Psoas muscle (tissue), 8 donors: ENCODE results near the gene DIRAS1. TPM values are rescaled to one million over a fixed set of nuclear protein-coding genes. Genes with fewer than 3 reads are reported as not detected.

Experiments
- ATAC-seq, 4 donors: fragments of 200-7000 bp; cut with Tn5 transposase; one replicate each; pipeline ENCODE4 v1.9.1; 2020; ENCODE audit warnings: moderate library complexity in 3 of 4, mild to moderate bottlenecking in 2 of 4
- DNase-seq, 2 donors: peaks; one replicate each; pipeline ENCODE4 v3.0.0-alpha.2; 2020
- H3K27ac ChIP-seq: fragments of 200-600 bp; one replicate; pipeline ENCODE4 v1.8.0; 2022
- H3K27me3 ChIP-seq, 3 donors: fragments of 200-600 bp in 1 of 3; one replicate each; pipeline versions ENCODE4 v1.6.1 to v1.8.0; 2013 to 2022; ENCODE audit warnings: low read length in 2 of 3, mild to moderate bottlenecking in 2 of 3, moderate library complexity in 1 of 3; ENCODE audit not compliant: insufficient read depth in 3 of 3
- H3K36me3 ChIP-seq, 2 donors: fragments of 200-600 bp in 1 of 2; one replicate each; pipeline versions ENCODE4 v1.6.1 to v1.8.0; 2013 to 2022; ENCODE audit warnings: low read depth in 1 of 2, mild to moderate bottlenecking in 1 of 2, moderate library complexity in 1 of 2; ENCODE audit not compliant: insufficient read depth in 1 of 2
- H3K4me1 ChIP-seq: fragments of 200-600 bp; one replicate; pipeline ENCODE4 v1.8.0; 2022
- H3K4me3 ChIP-seq: fragments of 200-600 bp; one replicate; pipeline ENCODE4 v1.8.0; 2022; ENCODE audit warnings: mild to moderate bottlenecking
- H3K9me3 ChIP-seq: fragments of 200-600 bp; one replicate; pipeline ENCODE4 v1.8.0; 2022
- CTCF ChIP-seq: fragments of 200-600 bp; IDR thresholded peaks from one replicate; pipeline ENCODE4 v1.8.0; 2022; ENCODE audit warnings: antibody characterized with exemption
- WGBS, 3 donors: extraction: QIAGEN DNeasy Blood & Tissue Kit; methylation state at CpG; one replicate each; pipeline versions ENCODE4 v1.1.6 to v1.1.7; 2013; 5-methylcytosine and 5-hydroxymethylcytosine counted together
- intact Hi-C, 2 donors: fragments of 100-400 bp; cut with DNase I; formaldehyde crosslinking; loops; one replicate each; pipeline versions ENCODE4 v1.11.0 to v1.14.2; 2022
- polyA plus RNA-seq, 3 donors: library from polyadenylated mRNA; stranded (reverse); fragments of 200-250 nt; gene quantifications; one replicate each; pipeline ENCODE4 v1.2.3, GENCODE V29; 2013
- total RNA-seq, 4 donors: library from RNA; stranded (reverse); fragmentation: NEBNext Ultra II Directional in 2 of 4; extraction: Animal tissue kit (Norgen Biotek cat#: 25700) in 2 of 4; gene quantifications; one replicate each; pipeline versions ENCODE4 v1.2.1 to v1.2.4, GENCODE V29; 2021 to 2023
- donor health status: healthy with polysubstance abuse.
- donor health status: DM: no; HTN: no; CAD: no; lungs with moderate emphysema.
- donor health status: Bipolar disorder and iron deficiency.
- donor health status: healthy.
- donor health status: DM: yes; HTN: yes; CAD: no.
- donor health status: DM: no; HTN: no; CAD: no.
- donor health status: DM: no; HTN: no; CAD: no.
- donor health status: DM: yes; HTN: yes; CAD: no.

The DIRAS1 gene
- total and polyA plus RNA-seq, 7 donors = 0.13 to 29.9 (median 1.8) TPM

- WGBS, 3 donors = 65 to 70% (median 68%) methylated on average over 14 to 17 of the region's 17 CpGs
- H3K27ac ChIP-seq = no peak overlapping the region
- intact Hi-C loops = no loop called here
- peaks cover 0 to 13% (median 6%) of the 10 kb centered on the region in 3 donors for H3K27me3 ChIP-seq
- no peak for DNase-seq
- H3K4me1 ChIP-seq = no peaks in the 10 kb centered on the region
- no peaks in the 10 kb centered on the region for H3K36me3 ChIP-seq
- ATAC-seq = no peak
- H3K4me3 ChIP-seq = no peak overlapping the region
- H3K9me3 ChIP-seq = peaks cover 5% of the 10 kb centered on the region
- TF ChIP-seq CTCF = no peak
These were observed 9.8 kb downstream of the DIRAS1 start for GRCh38 chr19:2711172-2711874.

GRCh38 chr19:2706251-2706650 is 14.9 kb downstream of the DIRAS1 start:
- Histone ChIP-seq H3K4me3 (no peak overlapping the region), H3K4me1 (no peaks in the 10 kb centered on the region), H3K27ac (no peak overlapping the region), H3K36me3 (no peaks in the 10 kb centered on the region), H3K9me3 (no peaks in the 10 kb centered on the region), H3K27me3 (peaks cover 0 to 2% (median 0%) of the 10 kb centered on the region in 3 donors)
- intact Hi-C loops = no loop called here
- no peak for TF ChIP-seq CTCF
- ATAC-seq = no peak
- DNase-seq = no peak
- 91 to 96% (median 94%) methylated on average over 5 of the region's 5 CpGs for WGBS, 3 donors

GRCh38 chr19:2703691-2704216 is 17.4 kb downstream of the DIRAS1 start:
- ATAC-seq (no peak), DNase-seq (no peak)
- intact Hi-C loops = no loop called here
- TF ChIP-seq CTCF = no peak
- Histone ChIP-seq H3K36me3 (no peaks in the 10 kb centered on the region), H3K4me3 (no peak overlapping the region), H3K4me1 (no peaks in the 10 kb centered on the region), H3K27me3 (peaks cover 0 to 2% (median 0%) of the 10 kb centered on the region in 3 donors), H3K9me3 (no peaks in the 10 kb centered on the region), H3K27ac (no peak overlapping the region)
- 66 to 70% (median 69%) methylated on average over 6 of the region's 6 CpGs for WGBS, 3 donors

- WGBS, 3 donors = 70 to 78% (median 73%) methylated on average over 5 of the region's 5 CpGs
- no peak for TF ChIP-seq CTCF
- H3K9me3 ChIP-seq = no peaks in the 10 kb centered on the region
- intact Hi-C loops = no loop called here
- DNase-seq (no peak), ATAC-seq (no peak)
- H3K27me3 ChIP-seq = peaks cover 0 to 2% (median 0%) of the 10 kb centered on the region in 3 donors
- no peak overlapping the region for H3K27ac ChIP-seq
- H3K4me3 ChIP-seq = peak overlapping the region; percentile 64
- no peaks in the 10 kb centered on the region for H3K4me1 ChIP-seq
- no peaks in the 10 kb centered on the region for H3K36me3 ChIP-seq
These were observed 18.1 kb downstream of the DIRAS1 start for GRCh38 chr19:2703077-2703437.
